D721Med (cell line): ENCODE measurements around the gene TMC7.
"Not testable (repeated sequence)": the region's sequence is repeated elsewhere in the genome, so short reads cannot be mapped to it uniquely, and the experiment has no call there.

Experiments
- DNase-seq: peaks from one replicate; pipeline ENCODE4 v3.0.0; 2011; ENCODE audit warnings: low spot score; ENCODE audit not compliant: insufficient read length
- FAIRE-seq: peaks from 2 replicates; lab custom pipeline; 2011; peaks lifted over from hg19 to GRCh38; lab: Jason Lieb, UNC
- TF ChIP-seq, protein P1 (sequence below): IDR thresholded peaks from 2 replicates; pipeline ENCODE4 v1.5.1; 2012; ENCODE audit warnings: mild to moderate bottlenecking, control low read depth; ENCODE audit not compliant: insufficient read depth; ENCODE audit errors: missing control alignments

Gene TMC7

DNA sequence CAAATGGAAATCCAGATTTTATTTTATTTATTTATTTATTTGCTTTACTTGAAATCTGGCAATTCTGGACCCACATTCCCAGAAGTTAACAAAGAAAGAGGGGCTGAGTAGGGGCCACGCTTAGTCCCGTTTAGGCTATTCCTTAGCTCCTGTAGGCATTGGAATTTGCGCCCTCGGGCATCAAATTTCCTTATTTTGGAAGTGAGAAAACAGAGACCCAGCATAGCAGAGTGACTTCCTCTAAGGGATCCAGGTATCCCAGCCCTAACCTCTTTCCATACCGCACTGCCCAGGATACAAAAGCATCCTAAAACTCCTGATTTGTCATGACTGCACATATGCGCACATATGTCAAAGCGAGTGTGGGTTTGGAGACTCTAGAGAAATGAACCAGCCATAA, 38.5 kb upstream of the TMC7 start:
- TF ChIP-seq, protein P1, sequence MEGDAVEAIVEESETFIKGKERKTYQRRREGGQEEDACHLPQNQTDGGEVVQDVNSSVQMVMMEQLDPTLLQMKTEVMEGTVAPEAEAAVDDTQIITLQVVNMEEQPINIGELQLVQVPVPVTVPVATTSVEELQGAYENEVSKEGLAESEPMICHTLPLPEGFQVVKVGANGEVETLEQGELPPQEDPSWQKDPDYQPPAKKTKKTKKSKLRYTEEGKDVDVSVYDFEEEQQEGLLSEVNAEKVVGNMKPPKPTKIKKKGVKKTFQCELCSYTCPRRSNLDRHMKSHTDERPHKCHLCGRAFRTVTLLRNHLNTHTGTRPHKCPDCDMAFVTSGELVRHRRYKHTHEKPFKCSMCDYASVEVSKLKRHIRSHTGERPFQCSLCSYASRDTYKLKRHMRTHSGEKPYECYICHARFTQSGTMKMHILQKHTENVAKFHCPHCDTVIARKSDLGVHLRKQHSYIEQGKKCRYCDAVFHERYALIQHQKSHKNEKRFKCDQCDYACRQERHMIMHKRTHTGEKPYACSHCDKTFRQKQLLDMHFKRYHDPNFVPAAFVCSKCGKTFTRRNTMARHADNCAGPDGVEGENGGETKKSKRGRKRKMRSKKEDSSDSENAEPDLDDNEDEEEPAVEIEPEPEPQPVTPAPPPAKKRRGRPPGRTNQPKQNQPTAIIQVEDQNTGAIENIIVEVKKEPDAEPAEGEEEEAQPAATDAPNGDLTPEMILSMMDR: no peak
- DNase-seq (no peak), FAIRE-seq (no peak)

DNA sequence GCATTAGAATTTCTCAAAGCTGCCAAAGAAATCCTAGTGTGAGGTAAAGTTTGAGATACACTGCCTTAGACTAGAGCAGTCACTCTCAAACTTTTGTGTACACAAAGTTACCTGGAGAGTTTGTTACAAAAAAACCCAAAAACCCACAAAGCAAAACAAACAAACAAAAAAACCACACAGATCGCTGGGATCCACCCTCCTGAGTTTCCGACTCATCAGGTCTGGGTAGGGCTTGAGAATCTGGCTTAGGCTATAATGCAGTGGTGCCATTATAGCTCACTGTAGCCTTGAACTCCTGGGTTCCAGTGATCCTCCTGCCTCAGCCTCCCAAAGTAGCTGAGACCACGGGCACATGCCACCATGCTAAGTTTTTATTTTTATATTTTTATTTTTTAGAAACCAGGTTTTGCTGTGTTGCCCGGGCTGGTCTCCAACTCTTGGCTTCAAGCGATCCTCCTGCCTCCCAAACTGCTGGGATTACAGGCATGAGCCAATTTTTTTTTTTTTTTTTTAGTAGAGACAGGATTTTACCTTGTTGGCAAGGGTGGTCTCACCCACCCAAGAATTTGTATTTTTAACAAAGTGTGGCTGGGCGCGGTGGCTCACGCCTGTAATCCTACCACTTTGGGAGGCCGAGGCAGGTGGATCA, 35.2 kb upstream of the TMC7 start:
- TF ChIP-seq, protein P1: no peak
- FAIRE-seq (no peak), DNase-seq (no peak)

DNA sequence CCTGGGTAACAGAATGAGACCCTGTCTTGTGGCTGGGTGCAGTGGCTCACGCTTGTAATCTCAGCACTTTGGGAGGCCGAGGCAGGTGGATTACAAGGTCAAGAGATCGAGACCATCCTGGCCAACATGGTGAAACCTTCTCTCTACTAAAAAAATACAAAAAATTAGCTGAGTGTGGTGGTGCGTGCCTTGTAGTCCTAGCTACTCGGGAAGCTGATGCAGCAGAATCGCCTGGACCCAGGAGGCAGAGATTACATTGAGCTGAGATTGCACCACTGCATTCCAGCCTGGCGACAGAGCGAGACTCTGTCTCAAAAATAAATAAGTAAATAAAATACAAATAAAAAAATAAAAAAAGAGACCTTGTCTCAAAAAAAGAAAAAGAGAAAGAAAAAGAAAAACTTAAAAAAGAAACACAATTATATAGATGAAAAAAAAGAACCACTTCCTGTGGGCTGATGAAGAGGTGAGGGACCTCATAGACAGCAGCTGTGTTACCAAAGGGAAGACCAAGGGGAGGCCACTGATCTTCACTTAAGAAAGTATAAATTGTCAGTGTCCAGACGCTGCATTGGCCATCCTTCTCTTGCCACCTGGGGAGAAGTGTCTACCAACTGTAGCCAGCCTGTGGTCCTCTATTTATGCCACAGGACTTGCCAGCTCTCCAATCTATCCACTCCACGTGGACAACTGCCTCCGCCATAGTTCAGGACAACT, 33.1 kb upstream of the TMC7 start:
- TF ChIP-seq, protein P1: no peak
- no peak for DNase-seq
- no peak for FAIRE-seq

GRCh38 chr16:18953547-18953946, 30.2 kb upstream of the TMC7 start:
- DNase-seq (no peak), FAIRE-seq (no peak)
- TF ChIP-seq, protein P1: no peak

DNA sequence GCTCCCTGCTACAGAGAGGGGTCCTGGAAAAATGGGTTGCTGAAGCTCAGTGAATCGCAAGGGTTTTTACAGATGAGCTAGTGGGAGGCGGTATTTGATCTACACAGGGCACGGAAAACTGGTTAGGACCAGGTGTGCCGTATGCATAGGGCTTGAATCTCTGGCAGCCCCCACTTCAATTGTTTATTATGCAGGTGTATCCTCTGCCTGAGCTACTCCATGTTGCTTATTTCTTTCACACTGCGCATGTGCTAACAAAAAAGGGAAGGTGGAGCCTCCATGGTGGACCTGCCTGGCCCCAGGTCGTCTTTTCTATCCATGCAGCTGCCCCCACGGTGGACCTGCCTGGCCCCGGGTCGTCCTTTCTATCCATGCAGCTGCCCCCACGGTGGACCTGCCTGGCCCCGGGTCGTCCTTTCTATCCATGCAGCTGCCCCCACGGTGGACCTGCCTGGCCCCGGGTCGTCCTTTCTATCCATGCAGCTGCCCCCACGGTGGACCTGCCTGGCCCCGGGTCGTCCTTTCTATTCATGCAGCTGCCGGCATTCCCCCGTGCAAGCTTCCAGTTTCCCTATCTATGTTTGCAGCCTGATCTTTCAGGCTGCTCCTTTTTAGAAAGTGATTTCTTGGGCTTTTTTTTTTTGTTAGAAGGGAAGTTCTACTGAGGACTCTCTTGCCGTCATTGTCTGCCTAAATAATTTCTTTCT, 27.7 kb upstream of the TMC7 start:
- FAIRE-seq, DNase-seq: not testable (repeated sequence)

DNA sequence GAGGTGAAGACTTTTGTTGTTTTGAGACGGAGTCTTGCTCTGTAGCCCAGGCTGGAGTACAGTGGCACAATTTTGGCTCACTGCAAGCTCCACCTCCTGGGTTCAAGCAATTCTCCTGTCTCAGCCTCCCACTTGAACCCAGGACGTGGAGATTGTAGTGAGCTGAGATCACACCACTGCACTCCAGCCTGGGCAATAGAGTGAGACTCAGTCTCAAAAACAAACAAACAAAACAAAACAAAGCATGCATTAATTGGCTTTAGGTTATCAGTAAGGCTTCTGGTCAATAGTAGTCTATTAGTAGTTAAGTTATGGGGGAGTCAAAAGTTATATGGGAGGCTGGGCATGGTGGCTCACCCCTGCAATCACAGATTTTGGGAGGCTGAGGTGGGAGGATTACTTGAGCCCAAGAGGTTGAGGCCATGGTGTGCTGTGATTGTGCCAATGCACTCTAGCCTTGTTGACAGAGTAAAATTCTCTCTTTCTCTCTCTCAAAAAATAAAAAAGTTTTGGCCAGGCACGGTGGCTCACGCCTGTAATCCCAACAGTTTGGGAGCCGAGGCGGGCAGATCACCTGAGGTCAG, 27.0 kb upstream of the TMC7 start:
- not testable (repeated sequence) for DNase-seq, FAIRE-seq

DNA sequence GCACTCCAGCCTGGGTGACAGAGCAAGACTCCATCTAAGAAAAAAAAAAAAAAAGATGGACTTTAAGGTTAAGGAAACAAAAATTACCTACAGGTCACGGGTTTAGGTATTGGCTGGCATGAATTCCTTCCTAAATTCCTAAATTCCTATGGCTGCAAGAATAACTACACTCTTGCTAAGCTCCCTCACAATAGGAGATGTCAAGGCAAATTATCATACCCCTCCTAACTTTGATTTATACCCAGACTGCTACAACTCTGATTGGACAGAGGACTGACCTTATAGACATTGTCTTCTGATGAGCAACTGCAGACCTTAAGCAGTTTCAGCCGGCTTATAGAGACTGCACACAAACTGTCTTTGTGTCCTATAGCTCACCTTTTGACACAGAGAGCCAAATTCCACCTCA, 25.1 kb upstream of the TMC7 start:
- no peak for DNase-seq
- no peak for FAIRE-seq
- TF ChIP-seq, protein P1: no peak
